Right atrium auricular region (tissue), 2 donors: Measurements from ENCODE around the gene TSPAN32. TPM values are rescaled to one million over a fixed set of nuclear protein-coding genes. Genes with fewer than 3 reads are reported as not detected.

Experiments
- DNase-seq: peaks from one replicate; pipeline ENCODE4 v3.0.0-alpha.2; 2019; ENCODE audit warnings: low spot score
- H3K27ac ChIP-seq, 2 donors: fragments of 200-600 bp; sonication (generic); 1 replicate in 1 of 2; 2 replicates in 1 of 2; pipeline ENCODE4 v1.5.1; 2016 to 2019
- H3K27me3 ChIP-seq, 2 donors: fragments of 200-600 bp; sonication (generic); one replicate each; pipeline versions ENCODE4 v1.5.1 to v1.6.0; 2017 to 2019
- H3K36me3 ChIP-seq: fragments of 200-600 bp; sonication (generic); one replicate; pipeline ENCODE4 v1.5.1; 2016
- H3K4me1 ChIP-seq, 2 donors: fragments of 200-600 bp; sonication (generic); one replicate each; pipeline versions ENCODE4 v1.5.1 to v1.6.0; 2017 to 2019
- H3K4me3 ChIP-seq, 2 donors: fragments of 200-600 bp; sonication (generic); 1 replicate in 1 of 2; 2 replicates in 1 of 2; pipeline ENCODE4 v1.5.1; 2017 to 2019; ENCODE audit warnings: mild to moderate bottlenecking in 1 of 2, moderate library complexity in 1 of 2
- H3K9me3 ChIP-seq, 2 donors: fragments of 200-600 bp; sonication (generic); one replicate each; pipeline ENCODE4 v1.5.1; 2019
- CTCF ChIP-seq, 2 donors: fragments of 200-600 bp; sonication (generic); IDR thresholded peaks; one replicate each; pipeline ENCODE4 v1.5.1; 2019; ENCODE audit warnings: antibody characterized with exemption in 2 of 2
- total RNA-seq, 2 donors: library from RNA; depleted of rRNA; stranded (reverse); fragments of >200 nt; gene quantifications; one replicate each; pipeline ENCODE4 v1.1.0, GENCODE V29; 2016

The TSPAN32 gene
- total RNA-seq, 2 donors from 2014 or later = 2.6 to 15.2 TPM

GRCh38 chr11:2359557-2359956 is 57.7 kb downstream of the TSPAN32 start:
- no peak for DNase-seq
- no peak for TF ChIP-seq CTCF (IDR thresholded peaks at IDR 0.05)
- H3K9me3 ChIP-seq = no peaks in the 10 kb centered on the region
- H3K36me3 ChIP-seq = no peaks in the 10 kb centered on the region
- H3K4me1 ChIP-seq = peaks cover 0 to 8% of the 10 kb centered on the region in 2 donors
- H3K27me3 ChIP-seq = no peaks in the 10 kb centered on the region
- no peak overlapping the region for H3K4me3 ChIP-seq
- no peak overlapping the region for H3K27ac ChIP-seq

GRCh38 chr11:2360081-2360642 is 58.3 kb downstream of the TSPAN32 start:
- Histone ChIP-seq H3K36me3 (no peaks in the 10 kb centered on the region), H3K27ac (no peak overlapping the region), H3K4me1 (peaks cover 0 to 8% of the 10 kb centered on the region in 2 donors), H3K4me3 (no peak overlapping the region), H3K27me3 (no peaks in the 10 kb centered on the region), H3K9me3 (no peaks in the 10 kb centered on the region)
- no peak for DNase-seq
- no peak for TF ChIP-seq CTCF (IDR thresholded peaks at IDR 0.05)

DNA sequence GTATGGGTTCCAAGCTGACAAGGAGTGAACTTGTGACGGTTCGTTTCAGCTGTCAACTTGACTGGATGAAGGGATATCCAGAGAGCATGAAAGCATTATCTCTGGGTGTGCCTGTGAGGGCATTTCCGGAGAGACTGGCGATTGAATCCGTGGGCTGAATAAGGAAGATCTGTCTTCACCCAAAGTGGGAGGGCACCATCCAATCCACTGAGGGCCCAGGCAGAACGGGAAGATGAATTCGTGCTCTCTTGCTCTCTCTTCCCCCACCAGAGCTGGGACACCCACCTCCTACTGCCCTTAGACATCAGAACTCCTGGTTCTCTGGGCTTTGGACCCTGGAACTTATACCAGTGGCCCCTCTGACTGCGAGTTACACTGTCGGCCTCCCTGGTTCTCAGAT is 59.8 kb downstream of the TSPAN32 start:
- H3K4me1 ChIP-seq = peaks cover 0 to 16% of the 10 kb centered on the region in 2 donors
- H3K27ac ChIP-seq = no peak overlapping the region
- no peaks in the 10 kb centered on the region for H3K36me3 ChIP-seq
- DNase-seq = no peak
- no peak for TF ChIP-seq CTCF (IDR thresholded peaks at IDR 0.05)
- H3K27me3 ChIP-seq = no peaks in the 10 kb centered on the region
- H3K9me3 ChIP-seq = no peaks in the 10 kb centered on the region
- H3K4me3 ChIP-seq = no peak overlapping the region

GRCh38 chr11:2362414-2362813 is 60.6 kb downstream of the TSPAN32 start:
- Histone ChIP-seq H3K36me3 (no peaks in the 10 kb centered on the region), H3K27ac (no peak overlapping the region), H3K27me3 (no peaks in the 10 kb centered on the region), H3K4me3 (no peak overlapping the region), H3K9me3 (no peaks in the 10 kb centered on the region), H3K4me1 (peaks cover 0 to 25% of the 10 kb centered on the region in 2 donors)
- no peak for DNase-seq
- TF ChIP-seq CTCF (IDR thresholded peaks at IDR 0.05) = no peak

DNA sequence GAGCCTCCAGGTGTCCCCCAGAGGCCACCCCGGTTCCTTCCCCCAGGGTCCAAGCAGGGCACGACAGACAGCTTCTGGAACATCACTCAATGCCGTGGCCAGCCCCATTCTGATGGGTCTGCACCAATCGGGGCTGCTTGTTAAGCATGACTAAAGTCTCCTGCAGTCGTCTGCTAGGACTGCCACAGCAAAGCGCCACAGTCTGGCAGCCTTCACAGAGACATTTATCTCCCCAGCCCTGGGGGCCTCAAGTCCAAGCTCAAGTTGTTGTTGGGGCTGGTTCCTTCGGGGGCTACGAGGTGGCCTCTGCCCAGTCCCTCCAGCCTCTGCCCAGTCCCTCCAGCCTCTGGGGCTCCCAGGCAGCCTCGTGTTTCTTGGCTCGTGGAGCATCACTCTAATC is 61.3 kb downstream of the TSPAN32 start:
- no peak for TF ChIP-seq CTCF (IDR thresholded peaks at IDR 0.05)
- peaks cover 0 to 32% of the 10 kb centered on the region in 2 donors for H3K4me1 ChIP-seq
- no peak overlapping the region for H3K4me3 ChIP-seq
- no peak overlapping the region for H3K27ac ChIP-seq
- no peaks in the 10 kb centered on the region for H3K36me3 ChIP-seq
- no peaks in the 10 kb centered on the region for H3K27me3 ChIP-seq
- DNase-seq = no peak
- no peaks in the 10 kb centered on the region for H3K9me3 ChIP-seq
